A673 (cell line): ENCODE data around the gene MPRIP. TPM values are rescaled to one million over a fixed set of nuclear protein-coding genes. Genes with fewer than 3 reads are reported as not detected.

Source experiments
- BruUV-seq: library from RNA; stranded (reverse); fragments of 400-500 nt; replicated peaks from 2 replicates; lab custom pipeline; 2021; lab: Mats Ljungman, UMichigan
- CTCF ChIA-PET: fragments of 300-600 bp; sonication (Branson Sonifier 250); formaldehyde crosslinking; loops from one replicate; lab custom pipeline; 2022; ENCODE audit warnings: antibody characterized with exemption; lab: Charles Lee
- POLR2A ChIA-PET: fragments of 300-600 bp; sonication (Branson Sonifier 250); formaldehyde crosslinking; loops from one replicate; lab custom pipeline; 2022; ENCODE audit warnings: antibody characterized with exemption; ENCODE audit not compliant: low non-redundant PET; lab: Charles Lee
- DNase-seq: peaks from one replicate; pipeline ENCODE4 v3.0.0-alpha.2; 2015; ENCODE audit warnings: low spot score
- H3K27ac ChIP-seq: fragments of 200-600 bp; sonication (generic); 2 replicates; pipeline ENCODE4 v1.5.1; 2016; ENCODE audit warnings: mixed run types, low read depth, mild to moderate bottlenecking, mixed read lengths, antibody characterized with exemption, low read length; ENCODE audit not compliant: poor library complexity, severe bottlenecking
- H3K27me3 ChIP-seq: fragments of 200-600 bp; sonication (generic); replicated peaks from 2 replicates; pipeline ENCODE4 v1.6.1; 2017; ENCODE audit warnings: mixed run types, low read depth, mild to moderate bottlenecking, mixed read lengths, antibody characterized with exemption, low read length; ENCODE audit not compliant: insufficient read depth, poor library complexity
- H3K36me3 ChIP-seq: fragments of 200-600 bp; sonication (generic); 2 replicates; pipeline ENCODE4 v1.6.1; 2016; ENCODE audit warnings: mixed run types, mild to moderate bottlenecking, mixed read lengths, antibody characterized with exemption, low read length; ENCODE audit not compliant: insufficient read depth, poor library complexity, severe bottlenecking
- H3K4me1 ChIP-seq: fragments of 200-600 bp; sonication (generic); 2 replicates; pipeline ENCODE4 v1.6.1; 2017; ENCODE audit warnings: mixed run types, mild to moderate bottlenecking, mixed read lengths, antibody characterized with exemption, low read length; ENCODE audit not compliant: insufficient read depth, poor library complexity, severe bottlenecking
- H3K4me3 ChIP-seq: fragments of 200-600 bp; sonication (generic); 2 replicates; pipeline ENCODE4 v1.5.1; 2016; ENCODE audit warnings: low read depth, mixed run types, mild to moderate bottlenecking, mixed read lengths, low read length; ENCODE audit not compliant: poor library complexity, severe bottlenecking
- H3K9me3 ChIP-seq: fragments of 200-600 bp; sonication (generic); 2 replicates; pipeline ENCODE4 v1.6.1; 2016; ENCODE audit warnings: mixed run types, low read depth, mild to moderate bottlenecking, mixed read lengths, antibody characterized with exemption, low read length; ENCODE audit not compliant: poor library complexity, severe bottlenecking
- CTCF ChIP-seq: fragments of 300-800, 200-600 bp; sonication (generic); conservative IDR thresholded peaks from 2 replicates; pipeline ENCODE4 v1.5.1; 2017; ENCODE audit warnings: low read depth, mild to moderate bottlenecking, antibody characterized with exemption, low read length, moderate library complexity, mixed read lengths
- EZH2 ChIP-seq: fragments of 200-600 bp; sonication (generic); IDR thresholded peaks from 2 replicates; pipeline ENCODE4 v1.6.1; 2017; ENCODE audit warnings: borderline replicate concordance, low read depth, mild to moderate bottlenecking, mixed read lengths, antibody characterized with exemption, low read length; ENCODE audit not compliant: poor library complexity, severe bottlenecking
- intact Hi-C: fragments of 100-400 bp; cut with micrococcal nuclease; formaldehyde crosslinking; loops from one replicate; pipeline ENCODE4 v1.10.0; 2022; ENCODE audit not compliant: unreplicated experiment
- total RNA-seq: library from RNA; stranded (reverse); gene quantifications from 2 replicates; pipeline ENCODE4 v1.2.3, GENCODE V29; 2021

The MPRIP gene
- total RNA-seq, 1 experiment from 2014 or later = 290 TPM

DNA sequence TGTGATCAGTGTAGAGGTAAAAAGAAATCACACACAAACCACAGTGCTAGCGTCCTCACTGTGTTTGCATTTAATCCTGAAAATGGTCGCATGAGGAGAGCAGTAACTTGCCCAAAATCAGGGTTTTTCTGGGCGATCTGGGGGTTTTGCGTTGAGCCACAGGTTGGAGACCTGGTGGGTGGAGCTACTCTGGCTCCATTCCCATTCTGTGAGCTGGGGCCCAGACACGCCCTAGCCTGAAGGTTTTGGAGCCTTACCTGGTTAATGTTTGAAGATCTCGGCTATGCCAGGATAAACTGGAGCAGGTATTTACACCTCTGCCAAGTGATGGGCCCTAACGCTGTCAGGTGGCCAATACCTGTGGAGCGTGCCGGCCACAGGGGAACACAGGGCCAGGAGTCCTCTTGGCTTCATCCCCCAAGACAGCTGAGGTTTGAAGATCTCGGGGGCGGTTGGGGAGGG, 48.4 kb downstream of the MPRIP start:
- Histone ChIP-seq H3K27me3 (no peaks in the 10 kb centered on the region), H3K9me3 (no peaks in the 10 kb centered on the region), H3K27ac (no peak overlapping the region), H3K4me3 (no peak overlapping the region), H3K36me3 (no peaks in the 10 kb centered on the region), H3K4me1 (peaks cover 8% of the 10 kb centered on the region)
- CTCF ChIA-PET = no interaction called here
- no peak for DNase-seq
- BruUV-seq = no TSS peak
- TF ChIP-seq CTCF (no peak), EZH2 (no peak)
- intact Hi-C loops = no loop called here
- POLR2A ChIA-PET = no interaction called here

- no peak overlapping the region for H3K27ac ChIP-seq
Observed at GRCh38 chr17:17091276-17091675, 49.0 kb downstream of the MPRIP start.

DNA sequence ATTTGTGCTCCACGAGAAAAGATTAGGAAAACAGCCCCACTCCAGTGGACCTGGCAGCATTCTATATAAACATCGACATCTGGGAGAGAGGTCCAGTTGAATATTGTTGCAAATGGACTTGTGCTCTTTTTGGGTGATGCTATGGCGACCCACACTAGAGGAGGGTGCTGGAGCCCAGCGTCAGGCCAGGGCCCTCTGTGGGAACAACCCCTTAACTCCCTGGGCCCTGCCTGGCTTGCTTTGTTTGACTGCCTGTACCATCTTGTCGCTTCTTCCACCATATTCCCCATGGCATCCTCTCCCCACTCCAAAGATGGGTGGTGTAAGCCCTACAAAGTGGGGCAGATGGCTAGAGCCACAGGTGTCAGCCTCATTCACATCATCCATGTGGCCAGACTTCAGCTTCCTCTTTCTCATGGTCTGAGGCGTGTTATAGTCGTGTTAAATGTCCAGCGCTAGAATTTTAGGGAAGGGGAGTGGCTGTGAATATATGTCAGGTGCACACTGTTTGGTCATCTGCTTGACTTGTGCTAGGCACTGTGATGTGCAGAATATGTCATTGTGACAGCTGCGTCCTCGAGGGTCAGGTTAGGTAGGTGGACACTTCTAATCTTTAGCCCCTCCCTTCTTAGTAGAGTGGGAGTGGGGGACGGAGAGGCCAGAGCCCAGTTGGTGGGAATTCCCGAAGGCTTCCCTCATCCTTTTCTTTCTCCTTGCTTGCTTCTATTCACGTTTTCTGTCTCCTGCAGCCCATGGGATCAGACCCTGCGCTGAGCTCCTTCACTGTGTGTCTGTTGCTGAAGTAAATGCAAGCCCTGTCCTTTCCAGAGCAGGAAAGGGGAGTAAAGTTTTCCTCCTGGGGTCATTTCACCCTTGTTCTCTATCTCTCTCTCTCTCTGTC, 49.8 kb downstream of the MPRIP start:
- TF ChIP-seq EZH2 (no peak), CTCF (no peak)
- no peaks in the 10 kb centered on the region for H3K27me3 ChIP-seq
- DNase-seq = no peak
- no TSS peak for BruUV-seq
- CTCF ChIA-PET = no interaction called here
- no peak overlapping the region for H3K4me3 ChIP-seq
- intact Hi-C loops = no loop called here
- POLR2A ChIA-PET = no interaction called here
- no peak overlapping the region for H3K27ac ChIP-seq
- H3K36me3 ChIP-seq = no peaks in the 10 kb centered on the region
- peaks cover 18% of the 10 kb centered on the region for H3K4me1 ChIP-seq
- H3K9me3 ChIP-seq = no peaks in the 10 kb centered on the region

More at GRCh38 chr17:17091276-17091675, 49.0 kb downstream of the MPRIP start:
- no TSS peak for BruUV-seq
- intact Hi-C loops = no loop called here
- Histone ChIP-seq H3K27me3 (no peaks in the 10 kb centered on the region), H3K4me1 (peaks cover 11% of the 10 kb centered on the region), H3K36me3 (no peaks in the 10 kb centered on the region), H3K4me3 (no peak overlapping the region), H3K9me3 (no peaks in the 10 kb centered on the region)
- ChIA-PET POLR2A (no interaction called here), CTCF (no interaction called here)
- TF ChIP-seq CTCF (no peak), EZH2 (no peak)
- DNase-seq = no peak
